Neural progenitor cell (in vitro differentiated cells): ENCODE data around the gene RASGRF1. TPM values are rescaled to one million over a fixed set of nuclear protein-coding genes. Genes with fewer than 3 reads are reported as not detected.

Experiments used
- DNase-seq: peaks from one replicate; pipeline ENCODE4 v3.0.0-alpha.2; 2016; ENCODE audit warnings: low spot score
- H2AFZ ChIP-seq: fragments of 200-600 bp; sonication (generic); replicated peaks from 2 replicates; pipeline ENCODE4 v1.6.1; 2016; ENCODE audit warnings: antibody characterized with exemption
- H3F3A ChIP-seq: fragments of 200-600 bp; sonication (generic); 2 replicates; pipeline ENCODE4 v1.6.1; 2016; ENCODE audit warnings: antibody characterized with exemption, low read depth
- H3K27ac ChIP-seq: fragments of 200-600 bp; sonication (generic); 2 replicates; pipeline ENCODE4 v1.5.1; 2016; ENCODE audit warnings: mild to moderate bottlenecking
- H3K27me3 ChIP-seq: fragments of 200-600 bp; sonication (generic); 2 replicates; pipeline ENCODE4 v1.6.1; 2016; ENCODE audit warnings: mild to moderate bottlenecking, moderate library complexity
- H3K36me3 ChIP-seq: fragments of 200-600 bp; sonication (generic); 2 replicates; pipeline ENCODE4 v1.5.1; 2016
- H3K4me1 ChIP-seq: fragments of 200-600 bp; sonication (generic); 2 replicates; pipeline ENCODE4 v1.6.1; 2016; ENCODE audit warnings: mixed run types
- H3K4me2 ChIP-seq: fragments of 200-600 bp; sonication (generic); 2 replicates; pipeline ENCODE4 v1.6.1; 2016
- H3K4me3 ChIP-seq: fragments of 200-600 bp; sonication (generic); 2 replicates; pipeline ENCODE4 v1.5.1; 2016
- H3K79me2 ChIP-seq: fragments of 200-600 bp; sonication (generic); 2 replicates; pipeline ENCODE4 v1.6.1; 2016; ENCODE audit warnings: low read depth
- H3K9ac ChIP-seq: fragments of 200-600 bp; sonication (generic); 2 replicates; pipeline ENCODE4 v1.6.1; 2016
- H3K9me3 ChIP-seq: fragments of 200-600 bp; sonication (generic); 2 replicates; pipeline ENCODE4 v1.5.1; 2016; ENCODE audit warnings: low read depth
- H4K20me1 ChIP-seq: fragments of 200-600 bp; sonication (generic); 2 replicates; pipeline ENCODE4 v1.6.1; 2016; ENCODE audit warnings: low read depth
- H3K27ac Mint-ChIP-seq: 3 replicates; pipeline ENCODE4 v1.8.0; 2021; ENCODE audit warnings: mixed read lengths
- H3K27me3 Mint-ChIP-seq: 2 replicates; pipeline ENCODE4 v1.8.0; 2022; ENCODE audit warnings: low read depth, mild to moderate bottlenecking, inconsistent platforms, moderate library complexity, mixed read lengths; ENCODE audit not compliant: insufficient read depth
- H3K36me3 Mint-ChIP-seq: 3 replicates; pipeline ENCODE4 v1.8.0; 2021; ENCODE audit warnings: mixed read lengths
- H3K4me1 Mint-ChIP-seq: 3 replicates; pipeline ENCODE4 v1.8.0; 2021; ENCODE audit warnings: mixed read lengths
- H3K4me3 Mint-ChIP-seq: 3 replicates; pipeline ENCODE4 v1.8.0; 2021; ENCODE audit warnings: mild to moderate bottlenecking, moderate library complexity, mixed read lengths
- H3K9me3 Mint-ChIP-seq: 3 replicates; pipeline ENCODE4 v1.8.0; 2020; ENCODE audit warnings: mixed read lengths
- CTCF ChIP-seq: fragments of 200-600 bp; sonication (generic); IDR thresholded peaks from 2 replicates; pipeline ENCODE4 v1.5.1; 2017; ENCODE audit warnings: antibody characterized with exemption, mild to moderate bottlenecking
- EZH2 ChIP-seq: fragments of 200-600 bp; sonication (generic); IDR thresholded peaks from 2 replicates; pipeline ENCODE4 v1.6.1; 2017; ENCODE audit warnings: antibody characterized with exemption, mild to moderate bottlenecking, moderate library complexity
- EZH2phosphoT487 ChIP-seq: fragments of 200-600 bp; sonication (generic); IDR thresholded peaks from 2 replicates; pipeline ENCODE4 v1.6.1; 2017; ENCODE audit warnings: antibody characterized with exemption
- total RNA-seq: library from RNA; depleted of rRNA; stranded (reverse); fragments of >200 nt; gene quantifications from 2 replicates; pipeline ENCODE4 v1.2.3, GENCODE V29; 2015; ENCODE audit warnings: low replicate concordance

The RASGRF1 gene
- total RNA-seq, 1 donor from 2014 or later: 0.22 TPM

GRCh38 chr15:78990278-78990677 is 100.3 kb downstream of the RASGRF1 start:
- Mint-ChIP-seq H3K36me3 (no peaks in the 10 kb centered on the region), H3K4me1 (peaks cover 10% of the 10 kb centered on the region), H3K9me3 (no peaks in the 10 kb centered on the region), H3K4me3 (peak overlapping the region; percentile 3), H3K27me3 (peaks cover 6% of the 10 kb centered on the region), H3K27ac (no peak overlapping the region)
- no peaks in the 10 kb centered on the region for H3K79me2 ChIP-seq
- H4K20me1 ChIP-seq: no peaks in the 10 kb centered on the region
- no peaks in the 10 kb centered on the region for H3F3A ChIP-seq
- H3K36me3 ChIP-seq: no peaks in the 10 kb centered on the region
- no peak overlapping the region for H3K4me2 ChIP-seq
- H3K4me3 ChIP-seq: no peak overlapping the region
- TF ChIP-seq EZH2phosphoT487 (no peak), CTCF (no peak), EZH2 (no peak)
- H2AFZ ChIP-seq: no peak overlapping the region
- H3K27ac ChIP-seq: no peak overlapping the region
- no peak for DNase-seq
- no peaks in the 10 kb centered on the region for H3K9me3 ChIP-seq
- H3K27me3 ChIP-seq: no peaks in the 10 kb centered on the region
- no peaks in the 10 kb centered on the region for H3K4me1 ChIP-seq
- H3K9ac ChIP-seq: no peak overlapping the region

- no peak overlapping the region for H3K27ac ChIP-seq
- no peaks in the 10 kb centered on the region for H3K36me3 ChIP-seq
- no peak for DNase-seq
- Mint-ChIP-seq H3K9me3 (no peaks in the 10 kb centered on the region), H3K27me3 (peaks cover 6% of the 10 kb centered on the region), H3K4me1 (peaks cover 10% of the 10 kb centered on the region), H3K27ac (no peak overlapping the region), H3K36me3 (no peaks in the 10 kb centered on the region), H3K4me3 (no peak overlapping the region)
- H3K4me2 ChIP-seq: no peak overlapping the region
- H3K9me3 ChIP-seq: no peaks in the 10 kb centered on the region
- no peaks in the 10 kb centered on the region for H3F3A ChIP-seq
- no peak overlapping the region for H3K9ac ChIP-seq
- H3K27me3 ChIP-seq: no peaks in the 10 kb centered on the region
- no peaks in the 10 kb centered on the region for H3K4me1 ChIP-seq
- no peaks in the 10 kb centered on the region for H4K20me1 ChIP-seq
- H3K79me2 ChIP-seq: no peaks in the 10 kb centered on the region
- no peak overlapping the region for H3K4me3 ChIP-seq
- no peak for TF ChIP-seq CTCF
- TF ChIP-seq EZH2: no peak
- no peak for TF ChIP-seq EZH2phosphoT487
- no peak overlapping the region for H2AFZ ChIP-seq
Observed at GRCh38 chr15:78989701-78990240, 100.8 kb downstream of the RASGRF1 start.

DNA sequence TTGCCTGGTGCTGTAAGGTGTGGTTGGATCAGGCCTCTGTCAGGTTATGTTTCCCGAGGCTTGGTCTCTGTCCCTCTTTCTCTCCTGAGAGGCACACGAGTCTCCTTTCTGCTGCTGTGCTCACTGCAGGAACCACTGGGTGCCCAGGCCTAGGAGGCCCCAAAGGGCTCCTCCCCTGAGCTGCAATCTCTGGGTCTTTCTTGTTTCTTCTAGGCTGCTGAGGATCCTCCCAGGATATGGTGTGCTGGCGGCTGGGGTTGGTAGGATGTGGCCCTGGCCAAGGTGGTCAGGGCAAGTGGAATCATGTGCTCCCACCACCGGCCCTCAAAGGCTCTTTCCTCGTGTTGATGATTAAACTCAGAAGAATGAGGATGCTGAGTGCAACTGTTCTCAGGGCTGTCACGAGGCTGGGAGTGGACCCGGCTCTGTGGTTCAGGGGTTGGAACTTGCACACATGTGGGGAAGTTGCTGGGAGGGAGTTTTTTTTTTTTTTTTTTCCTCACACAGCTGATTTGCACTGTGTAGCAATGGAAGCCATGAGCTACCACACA is 102.1 kb downstream of the RASGRF1 start:
- no peak for TF ChIP-seq EZH2
- no peak for TF ChIP-seq EZH2phosphoT487
- no peak for TF ChIP-seq CTCF
- no peaks in the 10 kb centered on the region for H3K9me3 Mint-ChIP-seq
- H3K27ac ChIP-seq: no peak overlapping the region
- no peaks in the 10 kb centered on the region for H3K4me1 ChIP-seq
- H3K27me3 ChIP-seq: no peaks in the 10 kb centered on the region
- H2AFZ ChIP-seq: no peak overlapping the region
- H3K9me3 ChIP-seq: no peaks in the 10 kb centered on the region
- peaks cover 6% of the 10 kb centered on the region for H3K27me3 Mint-ChIP-seq
- H3K36me3 Mint-ChIP-seq: no peaks in the 10 kb centered on the region
- no peaks in the 10 kb centered on the region for H3K79me2 ChIP-seq
- H3K27ac Mint-ChIP-seq: no peak overlapping the region
- no peak overlapping the region for H3K4me2 ChIP-seq
- H3K4me1 Mint-ChIP-seq: peaks cover 10% of the 10 kb centered on the region
- H3K4me3 Mint-ChIP-seq: no peak overlapping the region
- no peak overlapping the region for H3K4me3 ChIP-seq
- no peak overlapping the region for H3K9ac ChIP-seq
- no peaks in the 10 kb centered on the region for H3F3A ChIP-seq
- H4K20me1 ChIP-seq: no peaks in the 10 kb centered on the region
- DNase-seq: no peak
- no peaks in the 10 kb centered on the region for H3K36me3 ChIP-seq
